Endothelial cell (in vitro differentiated cells): ENCODE results near the gene HASPIN. TPM values are rescaled to one million over a fixed set of nuclear protein-coding genes. Genes with fewer than 3 reads are reported as not detected.
"Not testable (repeated sequence)": the region's sequence is repeated elsewhere in the genome, so short reads cannot be mapped to it uniquely, and the experiment has no call there.

Source experiments
- DNase-seq: peaks from one replicate; pipeline ENCODE4 v3.0.0; 2021; ENCODE audit warnings: low spot score
- H3K27ac Mint-ChIP-seq: one replicate; pipeline ENCODE4 v1.8.0; 2021; ENCODE audit warnings: mixed read lengths, inconsistent platforms; ENCODE audit not compliant: unreplicated experiment
- H3K27me3 Mint-ChIP-seq: one replicate; pipeline ENCODE4 v1.8.0; 2021; ENCODE audit warnings: mild to moderate bottlenecking, moderate library complexity, mixed read lengths, inconsistent platforms; ENCODE audit not compliant: unreplicated experiment
- H3K36me3 Mint-ChIP-seq: one replicate; pipeline ENCODE4 v1.8.0; 2021; ENCODE audit warnings: mild to moderate bottlenecking, low read depth, mixed read lengths, inconsistent platforms; ENCODE audit not compliant: unreplicated experiment
- H3K4me1 Mint-ChIP-seq: one replicate; pipeline ENCODE4 v1.8.0; 2021; ENCODE audit warnings: mild to moderate bottlenecking, mixed read lengths, inconsistent platforms; ENCODE audit not compliant: unreplicated experiment
- H3K4me3 Mint-ChIP-seq: one replicate; pipeline ENCODE4 v1.8.0; 2021; ENCODE audit warnings: mild to moderate bottlenecking, mixed read lengths, inconsistent platforms; ENCODE audit not compliant: unreplicated experiment
- H3K9me3 Mint-ChIP-seq: one replicate; pipeline ENCODE4 v1.8.0; 2021; ENCODE audit warnings: mixed read lengths, inconsistent platforms; ENCODE audit not compliant: unreplicated experiment
- CTCF ChIP-seq: fragments of 200-600 bp; sonication (generic); IDR thresholded peaks from one replicate; pipeline ENCODE4 v1.5.0; 2021; ENCODE audit warnings: antibody characterized with exemption; ENCODE audit not compliant: unreplicated experiment
- total RNA-seq: library from RNA; stranded (reverse); fragmentation: NEBNext Ultra II Directional; extraction: Animal tissue kit (Norgen Biotek cat#: 25700); gene quantifications from one replicate; pipeline ENCODE4 v1.2.1, GENCODE V29; 2021; ENCODE audit not compliant: unreplicated experiment

The HASPIN gene
- total RNA-seq, 1 donor from 2014 or later, result 5.2 TPM

DNA sequence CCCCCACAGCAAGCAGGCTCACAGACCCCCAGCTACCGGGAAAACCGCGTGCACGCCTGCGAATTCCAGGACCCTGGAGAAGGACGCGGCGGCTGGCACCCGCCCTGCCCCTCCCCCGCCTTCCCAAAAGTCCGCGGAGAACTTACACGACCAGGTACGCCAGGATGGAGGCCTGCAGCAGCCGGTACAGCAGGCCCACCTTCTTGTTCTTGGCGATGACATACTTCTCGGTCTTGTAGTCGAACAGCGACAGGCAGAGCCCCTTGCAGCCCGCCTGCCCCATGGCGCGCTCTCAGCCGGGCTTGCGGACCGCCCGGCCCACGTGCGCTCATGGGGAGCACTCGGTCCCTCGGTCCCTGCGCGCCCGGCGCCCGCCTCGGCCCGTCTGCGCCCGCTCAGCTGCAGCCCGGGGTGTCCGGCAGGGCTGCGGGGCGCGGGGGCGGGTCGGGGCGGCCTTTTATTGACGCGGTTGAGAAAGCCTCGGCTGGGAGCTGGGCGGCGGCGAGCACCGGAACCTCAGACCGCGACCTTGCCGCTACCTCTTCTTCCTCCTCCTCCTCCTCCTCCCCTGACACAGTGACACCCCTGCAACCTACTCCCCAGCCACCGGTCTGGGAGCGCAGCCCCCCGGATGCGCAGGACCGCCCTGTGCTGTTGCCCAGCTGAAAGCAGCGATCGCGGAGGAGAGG, 27.8 kb upstream of the HASPIN start, which contains the start of gene P2RX5:
P2RX5 (minus strand) TSS at position 433 of the 689 bp plus-strand sequence; CDS start at position 283, 150 bp downstream.
- Mint-ChIP-seq H3K9me3 (no peaks in the 10 kb centered on the region), H3K4me3 (peak within 1 kb of the TSS; percentile 77), H3K4me1 (no peaks in the 10 kb centered on the region), H3K27me3 (peaks cover 10% of the 10 kb centered on the region), H3K36me3 (no peaks in the 10 kb centered on the region), H3K27ac (no peak within 1 kb of the TSS)
- DNase-seq, result peak; percentile 42
- no peak for TF ChIP-seq CTCF

DNA sequence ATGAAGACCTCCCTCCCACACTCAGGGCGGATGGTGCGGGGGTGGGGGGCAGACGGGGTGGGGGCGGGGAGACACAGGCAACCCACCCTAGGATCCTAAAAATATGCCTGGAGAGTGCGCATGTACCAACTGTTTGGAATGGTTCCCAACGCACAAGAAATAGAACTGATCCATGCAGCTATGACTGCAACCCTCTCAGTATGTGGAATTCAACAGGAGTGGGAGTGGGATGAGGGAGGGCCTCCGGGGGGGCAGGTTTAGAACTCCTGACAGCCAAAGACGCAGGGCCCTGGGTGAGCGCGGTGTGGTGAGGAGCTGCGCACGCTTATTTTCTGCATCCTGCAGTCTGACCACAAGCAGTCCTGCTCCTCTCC, 26.6 kb upstream of the HASPIN start:
- Mint-ChIP-seq H3K4me3 (no peak overlapping the region), H3K9me3 (no peaks in the 10 kb centered on the region), H3K4me1 (no peaks in the 10 kb centered on the region), H3K27me3 (peaks cover 10% of the 10 kb centered on the region), H3K27ac (no peak overlapping the region), H3K36me3 (no peaks in the 10 kb centered on the region)
- DNase-seq, result no peak
- TF ChIP-seq CTCF, result no peak

DNA sequence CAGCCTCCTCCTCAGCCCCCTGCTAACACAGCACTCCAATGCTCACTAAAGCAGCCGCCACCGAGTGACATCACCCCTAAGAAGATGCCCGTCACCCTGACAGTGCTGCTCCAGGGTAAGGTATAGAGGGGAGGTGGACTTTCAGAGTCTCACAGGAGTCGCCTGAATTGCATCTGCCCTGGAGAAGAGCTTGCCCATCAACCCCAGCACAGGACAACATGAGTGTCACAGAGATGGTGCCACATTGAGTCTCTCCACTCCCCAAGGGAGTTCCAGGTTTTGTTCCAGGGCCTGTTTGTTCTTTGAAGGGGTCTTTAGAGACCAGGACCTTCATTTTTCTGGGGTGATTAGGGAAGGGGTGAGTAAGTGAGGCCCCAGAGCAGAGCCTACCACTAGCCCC, 25.6 kb upstream of the HASPIN start:
- no peak for DNase-seq
- Mint-ChIP-seq H3K9me3 (no peaks in the 10 kb centered on the region), H3K27me3 (peaks cover 10% of the 10 kb centered on the region), H3K27ac (no peak overlapping the region), H3K4me1 (no peaks in the 10 kb centered on the region), H3K36me3 (peaks cover 7% of the 10 kb centered on the region), H3K4me3 (no peak overlapping the region)
- no peak for TF ChIP-seq CTCF

- no peak overlapping the region for H3K4me3 Mint-ChIP-seq
- H3K36me3 Mint-ChIP-seq, result peaks cover 7% of the 10 kb centered on the region
- H3K27ac Mint-ChIP-seq, result no peak overlapping the region
- H3K9me3 Mint-ChIP-seq, result no peaks in the 10 kb centered on the region
- DNase-seq, result no peak
- H3K27me3 Mint-ChIP-seq, result peaks cover 7% of the 10 kb centered on the region
- H3K4me1 Mint-ChIP-seq, result peaks cover 4% of the 10 kb centered on the region
- TF ChIP-seq CTCF, result no peak
These were observed 23.8 kb upstream of the HASPIN start for GRCh38 chr17:3699951-3700350.

GRCh38 chr17:3702041-3702539, 21.6 kb upstream of the HASPIN start:
- not testable (repeated sequence) for DNase-seq, H3K27ac Mint-ChIP-seq, H3K27me3 Mint-ChIP-seq, H3K36me3 Mint-ChIP-seq, H3K9me3 Mint-ChIP-seq, H3K4me1 Mint-ChIP-seq
- peak overlapping the region; percentile 28 for H3K4me3 Mint-ChIP-seq
